Measurements from ENCODE around the gene PIGC.

Gene PIGC

DNA sequence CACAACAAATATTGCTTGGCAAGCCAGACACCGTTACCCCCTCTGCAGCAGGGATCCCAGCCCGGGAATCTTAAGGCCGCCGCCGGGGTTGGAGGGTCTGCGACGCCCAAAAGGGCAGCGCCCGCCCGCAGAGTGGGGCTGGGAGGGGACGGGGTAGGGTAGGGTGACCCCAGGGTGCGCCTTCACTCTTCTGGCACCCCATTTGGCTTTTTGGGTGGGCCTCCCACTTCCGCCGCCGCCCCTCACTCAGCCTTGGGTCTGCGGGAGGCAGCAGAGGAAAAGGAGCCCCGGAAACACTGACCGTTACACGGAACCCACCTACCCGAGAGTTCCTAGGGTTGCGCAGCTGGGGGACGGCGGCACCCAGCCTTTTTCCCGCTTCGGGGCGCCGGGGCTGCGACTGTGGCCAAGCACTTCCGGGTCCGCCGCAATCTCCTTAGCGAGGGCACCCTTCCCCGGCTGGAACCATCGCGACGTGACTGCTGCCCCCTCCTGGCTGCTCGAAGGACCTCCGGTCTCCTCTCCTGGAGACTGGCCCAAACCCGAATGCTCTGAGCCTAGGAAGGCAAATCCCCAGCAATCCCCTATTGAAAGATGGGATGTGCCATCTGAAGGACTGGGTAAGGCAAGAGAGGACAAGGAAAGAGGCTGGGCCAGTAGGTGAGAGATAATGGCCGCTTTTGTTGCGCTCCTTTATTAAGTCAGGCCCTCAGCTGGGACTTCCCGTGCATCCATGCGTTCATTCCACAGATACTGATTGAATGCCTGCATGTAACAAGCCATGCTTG, at the start of gene PIGC:
PIGC (minus strand) TSS at position 404 of the 788 bp plus-strand sequence. CDS start 1,447 bp downstream, outside the sequence.
- DNase-seq (ENCODE audit: low read depth in 2 of 2), result peak; percentile 84 to 87

DNA sequence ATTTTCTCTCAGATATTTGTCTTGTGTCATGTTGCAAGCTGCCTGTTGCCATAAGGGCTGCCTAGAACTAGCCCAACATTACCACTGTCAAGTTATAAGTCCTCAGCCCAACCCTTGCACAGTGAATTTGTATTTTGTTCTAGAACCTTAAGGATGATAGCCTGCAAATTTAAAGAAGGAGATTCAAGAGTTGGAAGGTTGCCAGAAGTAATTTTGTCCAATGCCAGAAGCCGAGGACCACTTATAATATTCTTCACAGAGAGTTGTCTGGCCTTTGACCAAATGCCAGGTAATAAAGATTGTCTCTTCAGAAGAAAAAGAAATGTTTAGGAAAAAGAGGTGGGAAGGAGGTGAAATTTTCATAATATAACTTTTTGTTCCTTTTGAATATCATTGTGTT, 48.6 kb upstream of the PIGC start:
- DNase-seq (ENCODE audit: low read depth in 2 of 2), result no peak

DNA sequence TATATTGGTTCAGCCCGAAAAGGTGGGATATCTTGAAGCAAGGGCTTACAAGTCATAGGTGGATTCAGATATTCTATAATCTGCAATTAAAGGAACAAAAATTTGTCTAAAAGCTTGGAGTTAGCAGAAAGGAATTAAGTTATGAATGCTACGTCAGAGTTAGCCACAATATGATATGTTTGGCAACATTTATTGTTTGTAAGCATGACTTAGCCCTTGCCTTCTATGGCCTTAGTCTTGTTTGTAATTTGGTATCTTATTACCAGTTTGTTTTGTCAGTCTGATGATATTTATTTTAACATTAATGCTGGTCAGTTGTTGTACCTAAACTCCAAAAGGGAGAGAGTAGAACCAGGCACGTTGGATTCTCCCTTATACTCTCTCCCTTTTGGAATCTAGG, 46.0 kb upstream of the PIGC start:
- no peak for DNase-seq (ENCODE audit: low read depth in 2 of 2)

DNA sequence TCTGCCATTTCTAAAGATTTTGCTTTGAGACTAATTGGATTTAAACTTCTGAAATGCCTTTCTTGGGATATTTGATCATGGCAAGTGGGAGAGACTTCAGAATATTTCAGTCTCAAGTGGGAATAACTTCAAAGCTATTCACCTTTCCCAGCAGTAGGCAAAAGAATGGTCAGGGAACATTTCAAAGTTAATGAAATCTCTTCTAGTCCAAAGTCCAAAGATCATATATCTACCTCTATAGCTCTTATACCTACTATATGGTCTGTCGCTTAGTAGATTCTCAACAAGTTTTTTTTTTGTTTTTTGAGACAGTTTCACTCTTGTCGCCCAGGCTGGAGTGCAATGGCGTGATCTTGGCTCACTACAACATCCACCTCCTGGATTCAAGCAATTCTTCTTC, 44.5 kb upstream of the PIGC start:
- no peak for DNase-seq (ENCODE audit: low read depth in 2 of 2)

DNA sequence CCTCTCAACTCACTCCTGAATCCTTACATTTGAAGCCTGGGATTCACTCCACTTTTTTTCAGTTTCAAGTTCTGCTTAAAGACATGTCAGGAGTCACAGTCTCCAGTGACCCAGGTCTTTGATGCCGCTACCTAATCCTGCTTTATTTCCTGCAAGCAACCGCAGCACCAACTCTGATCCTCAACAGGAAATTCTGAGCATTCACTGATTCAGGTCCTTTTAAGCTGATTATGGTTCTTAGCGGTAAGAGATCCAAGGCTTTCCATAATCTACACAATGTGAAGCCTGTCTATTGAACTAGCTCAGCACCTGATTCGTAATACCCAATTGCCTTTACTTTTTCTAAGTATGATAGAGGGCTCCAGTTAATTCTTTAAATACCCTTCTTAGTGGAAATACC, 43.7 kb upstream of the PIGC start:
- no peak for DNase-seq (ENCODE audit: low read depth in 2 of 2)

DNA sequence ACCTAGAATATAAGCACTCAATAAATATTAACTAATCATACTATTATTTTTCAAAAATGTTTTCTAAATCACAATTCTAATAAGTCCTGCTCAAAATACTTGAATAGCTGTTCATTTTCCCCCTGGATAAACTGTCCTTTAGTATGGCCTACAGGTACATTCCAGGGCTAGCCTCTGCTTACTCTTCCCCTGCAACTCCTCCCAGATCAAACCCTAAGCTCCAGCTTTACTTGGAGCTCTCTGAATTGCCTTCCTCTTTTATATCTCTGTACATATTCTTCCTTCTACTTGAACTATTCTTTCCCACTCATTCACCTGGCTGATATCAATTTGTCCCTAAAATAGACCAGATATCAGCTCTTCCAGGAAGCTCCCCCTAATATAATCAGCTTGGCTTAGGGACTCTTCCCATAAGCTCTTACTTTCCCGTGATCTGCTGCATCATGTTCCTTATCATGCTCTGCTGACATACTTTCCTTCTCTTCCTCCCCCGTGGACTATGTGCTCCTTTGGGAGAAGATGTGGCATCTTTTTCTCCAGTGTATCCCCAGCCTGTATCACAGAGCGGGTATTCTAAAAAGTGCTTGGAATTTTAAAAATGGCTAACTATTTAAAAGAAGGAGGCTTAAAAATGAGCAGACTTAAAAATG, 43.1 kb upstream of the PIGC start:
- DNase-seq (ENCODE audit: low read depth in 2 of 2), result no peak

DNA sequence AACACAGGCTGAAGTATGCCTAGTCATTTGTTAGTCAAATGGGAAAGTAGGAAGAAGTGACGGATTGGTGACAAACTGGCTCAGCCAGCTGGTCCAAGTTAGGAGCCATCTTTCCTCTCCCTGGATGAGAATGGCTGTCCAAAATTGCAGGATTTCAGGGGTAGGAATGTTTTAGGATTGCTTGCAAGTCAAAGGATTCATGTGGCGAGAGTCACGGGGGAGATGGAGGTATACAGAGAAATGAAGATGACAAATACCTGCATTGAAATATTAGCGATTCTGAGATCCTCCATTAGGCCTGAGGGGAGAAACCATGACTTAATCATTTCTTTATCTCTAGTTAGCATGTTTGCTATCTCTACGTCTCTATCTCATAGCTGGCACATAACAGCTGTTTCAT, 41.8 kb upstream of the PIGC start:
- no peak for DNase-seq (ENCODE audit: low read depth in 2 of 2)

DNA sequence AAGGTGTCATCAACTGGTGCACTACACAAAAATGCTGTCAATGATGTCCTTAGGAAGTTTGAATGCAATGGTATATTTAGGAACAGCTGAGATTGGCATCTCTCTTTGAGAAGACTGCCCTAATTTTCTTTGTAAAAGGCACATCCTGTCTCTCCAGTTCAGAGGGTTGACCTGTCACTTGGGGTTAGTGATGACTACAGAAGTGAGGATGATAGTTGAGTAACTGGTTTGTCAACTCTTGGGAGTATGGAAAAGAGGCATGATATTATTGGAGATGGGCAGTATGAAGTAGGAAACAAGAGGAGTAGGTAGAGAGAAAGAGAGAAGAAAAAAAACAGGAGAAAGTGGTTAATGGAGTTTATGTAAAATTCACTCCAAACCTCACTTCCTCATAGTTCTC, 40.4 kb upstream of the PIGC start:
- no peak for DNase-seq (ENCODE audit: low read depth in 2 of 2)

DNA sequence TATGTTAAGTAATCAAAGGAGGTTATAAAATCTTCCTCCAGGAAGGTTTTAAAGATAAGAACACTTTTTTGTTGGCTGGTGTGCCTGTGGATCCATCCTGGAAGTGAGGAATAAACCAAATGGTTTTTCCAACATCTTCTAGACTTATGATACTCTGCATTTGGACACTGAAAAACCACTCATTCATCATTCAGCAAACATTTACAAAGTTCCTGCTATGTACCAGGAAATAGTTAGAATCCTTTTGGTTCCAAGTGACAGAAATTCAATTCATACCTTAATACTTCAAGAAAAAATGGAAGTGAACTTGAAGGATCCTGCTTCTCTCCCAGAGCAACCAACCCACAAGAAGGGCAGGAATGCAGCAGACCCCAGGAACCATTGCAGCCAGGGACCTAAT, 39.6 kb upstream of the PIGC start:
- no peak for DNase-seq (ENCODE audit: low read depth in 2 of 2)

DNA sequence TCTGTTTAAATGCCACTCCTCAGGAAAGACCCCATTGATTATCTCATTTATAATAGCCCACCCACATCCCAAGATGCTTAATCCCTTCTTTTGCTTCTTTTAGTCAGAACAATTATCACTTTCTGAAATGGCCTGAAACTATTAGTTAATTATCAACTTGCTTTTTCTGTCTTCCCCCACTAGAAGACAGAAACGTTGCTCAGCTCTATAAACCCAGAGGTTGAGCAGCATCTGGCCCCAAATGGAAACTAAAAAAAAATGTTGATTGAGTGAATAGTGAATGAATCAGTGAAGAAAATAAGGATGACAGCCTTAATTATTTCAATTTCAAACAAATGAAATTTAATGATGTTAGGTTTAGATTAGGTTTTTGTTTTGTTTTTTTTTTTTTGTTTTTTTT, 38.2 kb upstream of the PIGC start:
- no peak for DNase-seq (ENCODE audit: low read depth in 2 of 2)

DNA sequence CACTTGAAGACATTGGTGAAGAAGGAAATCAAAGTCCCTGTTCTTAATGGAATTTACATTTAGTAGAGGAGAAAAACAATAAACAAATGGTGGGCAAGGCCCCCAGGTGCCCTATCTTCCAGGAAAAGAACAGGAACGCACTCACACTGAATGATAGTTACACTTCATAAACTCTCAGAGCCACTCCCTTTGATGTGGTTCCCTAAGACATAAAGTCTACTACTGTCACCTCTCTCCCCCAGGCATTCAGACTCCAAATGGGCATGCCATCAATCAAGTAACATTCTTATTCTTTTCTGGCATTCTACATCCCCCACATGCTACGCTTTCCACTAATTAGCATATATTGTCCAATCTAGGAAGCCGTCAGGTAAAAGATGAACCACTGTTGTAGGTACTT, 36.6 kb upstream of the PIGC start:
- DNase-seq (ENCODE audit: low read depth in 2 of 2), result no peak

DNA sequence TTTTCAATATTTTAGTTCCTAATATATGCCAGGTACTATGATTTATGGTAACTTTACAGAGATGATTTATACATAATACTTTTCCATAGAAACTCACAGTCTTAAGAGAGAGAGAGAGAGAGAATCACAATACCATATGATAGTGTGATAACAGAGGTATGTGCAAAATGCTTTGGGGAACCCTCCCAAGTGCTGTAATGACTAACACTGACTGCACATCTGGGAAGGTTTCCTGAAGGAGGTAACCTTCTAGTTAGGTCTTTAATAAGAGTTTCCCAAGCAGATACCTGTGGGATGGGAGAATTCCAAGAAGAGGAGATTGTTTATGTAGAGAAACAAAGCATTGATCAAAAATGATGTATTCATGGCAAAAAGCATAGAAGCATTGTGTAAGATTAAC, 34.6 kb upstream of the PIGC start:
- DNase-seq (ENCODE audit: low read depth in 2 of 2), result no peak

DNA sequence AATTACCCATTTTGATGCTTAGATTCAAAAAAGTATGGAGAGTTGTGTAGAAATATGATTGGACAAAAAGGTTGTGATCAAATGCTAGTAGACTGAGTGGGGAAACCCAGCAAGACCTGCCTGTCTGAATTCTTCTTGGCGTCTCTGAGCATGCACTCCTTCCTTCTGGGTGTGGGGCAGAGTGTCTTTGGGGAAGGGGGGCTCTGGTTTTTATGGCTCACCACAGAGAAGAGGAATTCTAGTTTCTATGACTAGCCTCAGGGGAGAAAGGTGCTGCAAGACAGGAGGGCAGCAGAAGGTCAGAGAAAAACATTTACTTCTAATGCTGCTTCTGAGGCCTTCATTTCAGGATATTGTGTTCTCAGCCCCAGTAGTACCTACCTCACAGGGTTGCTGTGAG, 33.9 kb upstream of the PIGC start:
- DNase-seq (ENCODE audit: low read depth in 2 of 2), result no peak

DNA sequence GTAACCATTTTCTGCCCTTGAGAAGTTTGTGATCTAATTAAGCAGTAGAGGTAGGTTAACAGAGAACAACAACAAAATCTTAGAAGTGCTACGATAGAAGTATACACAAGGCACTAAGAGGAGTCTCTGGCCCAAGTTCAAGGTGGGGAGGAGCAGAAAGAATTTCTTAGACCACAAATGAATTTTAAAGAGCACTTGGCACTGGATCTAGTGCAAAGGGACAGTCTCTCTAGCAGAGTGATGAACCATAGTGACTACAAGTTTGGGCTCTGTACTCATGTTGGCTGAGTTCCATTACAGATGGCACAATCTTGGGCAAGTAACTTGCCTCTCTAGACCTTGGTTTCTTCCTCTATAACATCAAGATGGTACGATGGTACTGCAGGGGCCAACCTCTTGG, 33.3 kb upstream of the PIGC start:
- no peak for DNase-seq (ENCODE audit: low read depth in 2 of 2)

DNA sequence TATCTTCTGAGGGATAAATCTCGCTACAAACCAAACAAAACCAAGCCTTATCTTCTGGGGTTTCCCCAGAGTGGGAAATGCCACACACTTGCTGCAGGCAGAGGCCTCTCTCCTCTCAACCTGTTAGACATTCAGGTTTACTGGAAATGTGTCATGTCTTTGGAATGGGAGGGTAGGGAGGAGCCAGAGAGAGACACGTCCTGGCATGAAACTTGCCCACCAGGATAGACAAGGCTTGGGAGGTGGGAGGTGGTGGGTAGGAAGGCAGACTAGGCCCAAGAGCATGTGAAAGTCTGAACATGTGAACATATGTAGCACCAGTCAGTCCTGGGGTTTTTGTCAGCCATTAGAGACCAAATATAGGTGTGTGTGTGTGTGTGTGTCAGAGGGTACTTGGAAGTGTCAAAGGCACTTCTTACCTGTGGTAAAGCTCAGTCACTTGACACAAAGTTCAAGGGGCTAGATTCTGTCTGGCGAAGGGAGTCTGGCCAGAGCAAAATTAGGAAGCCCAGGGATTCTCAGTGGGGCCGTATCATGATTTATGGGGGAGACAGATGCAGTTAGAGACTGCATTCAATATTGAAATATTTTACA, 32.4 kb upstream of the PIGC start:
- no peak for DNase-seq (ENCODE audit: low read depth in 2 of 2)

DNA sequence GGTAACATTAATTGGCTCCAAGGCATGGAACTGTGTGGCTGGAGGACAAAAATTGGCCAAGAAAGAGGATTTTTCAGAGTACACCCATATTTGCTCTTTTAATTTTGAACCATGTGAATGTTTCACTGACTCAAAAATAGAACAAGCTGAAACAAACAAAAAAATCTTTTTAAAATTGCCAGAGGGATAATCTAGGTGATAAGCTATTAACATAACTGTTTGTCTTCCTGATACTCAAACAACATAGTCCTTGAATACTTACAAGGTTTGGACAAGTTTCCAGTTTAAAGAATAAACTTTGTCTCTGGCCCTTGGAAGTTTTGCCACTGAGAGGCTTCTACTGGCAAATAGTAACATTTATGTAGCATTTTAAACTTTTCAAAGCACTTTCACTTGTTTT, 30.0 kb upstream of the PIGC start:
- DNase-seq (ENCODE audit: low read depth in 2 of 2), result no peak

DNA sequence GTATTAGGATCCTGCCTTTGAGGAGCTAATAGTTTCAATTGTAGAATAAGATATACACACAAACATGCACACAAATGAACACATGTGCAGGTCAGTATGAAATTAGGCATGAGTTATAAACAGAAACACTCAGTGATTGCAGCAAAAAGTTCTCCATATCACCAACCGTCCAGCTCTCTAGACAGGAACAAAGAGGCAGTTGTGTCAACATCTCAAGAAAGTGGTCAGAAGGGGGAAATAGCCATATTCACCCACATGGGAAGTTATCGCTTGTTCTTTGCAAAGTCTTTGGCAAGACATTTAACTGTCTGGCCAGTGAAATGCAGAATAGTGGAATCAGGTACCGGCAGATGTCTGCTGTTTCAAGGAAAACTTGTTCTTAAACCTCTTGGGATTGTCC, 29.4 kb upstream of the PIGC start:
- DNase-seq (ENCODE audit: low read depth in 2 of 2), result no peak

DNA sequence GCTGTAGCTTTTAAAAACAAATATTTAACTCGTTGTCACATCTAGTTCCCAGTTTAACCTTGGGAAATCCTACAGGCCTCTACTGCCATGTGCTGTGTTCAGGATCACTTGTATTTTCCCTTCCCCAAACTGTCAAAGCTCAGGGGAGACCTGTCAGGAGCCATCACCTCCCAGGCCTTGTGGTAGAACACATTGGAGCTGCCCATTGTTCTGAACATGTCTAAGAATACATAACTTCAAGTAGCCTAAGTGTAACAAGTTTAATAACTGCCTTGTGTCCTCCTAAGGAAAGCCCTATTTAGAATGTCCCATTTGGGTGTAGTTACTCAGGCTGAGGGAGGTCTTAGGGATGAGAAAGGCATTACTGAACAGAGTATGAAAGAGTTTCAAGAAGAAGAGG, 28.6 kb upstream of the PIGC start:
- DNase-seq (ENCODE audit: low read depth in 2 of 2), result no peak

DNA sequence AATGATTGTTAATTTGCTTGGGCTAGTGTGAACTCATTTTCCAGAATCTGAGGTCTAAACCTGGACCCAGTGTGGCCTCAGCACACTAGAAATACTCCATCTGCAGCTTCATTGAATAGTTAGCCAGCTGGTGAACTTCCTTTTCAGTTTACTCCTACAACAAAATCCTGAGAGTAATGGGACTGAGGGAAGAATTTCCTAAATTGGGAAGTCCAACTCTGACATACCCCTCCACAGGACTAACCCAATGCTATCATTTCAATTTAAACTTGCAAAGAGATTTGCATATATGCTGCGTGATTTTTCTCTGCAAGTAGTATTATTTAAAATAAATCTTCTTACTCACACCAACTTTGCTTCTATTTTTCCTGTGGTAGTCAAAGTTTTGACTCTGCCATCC, 27.8 kb upstream of the PIGC start:
- DNase-seq (ENCODE audit: low read depth in 2 of 2), result no peak

DNA sequence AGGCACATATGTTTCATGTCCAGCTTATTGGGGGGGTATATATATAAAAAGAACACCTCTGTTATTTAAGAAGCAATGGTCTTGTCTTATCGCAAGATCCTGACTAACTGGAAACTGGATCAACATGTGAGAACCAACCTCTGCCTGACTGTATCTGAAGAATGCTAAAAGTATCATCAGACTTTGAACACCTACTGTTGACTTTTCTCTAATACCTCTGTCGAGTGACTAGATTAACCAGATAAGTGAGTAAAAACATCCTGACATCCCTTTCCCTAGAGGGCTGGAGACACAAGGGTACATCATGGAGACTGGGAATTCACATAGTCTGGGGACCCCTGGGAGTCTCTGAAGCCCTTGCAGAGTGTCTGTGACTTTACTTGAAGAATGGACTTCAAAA, 26.3 kb upstream of the PIGC start:
- no peak for DNase-seq (ENCODE audit: low read depth in 2 of 2)

DNA sequence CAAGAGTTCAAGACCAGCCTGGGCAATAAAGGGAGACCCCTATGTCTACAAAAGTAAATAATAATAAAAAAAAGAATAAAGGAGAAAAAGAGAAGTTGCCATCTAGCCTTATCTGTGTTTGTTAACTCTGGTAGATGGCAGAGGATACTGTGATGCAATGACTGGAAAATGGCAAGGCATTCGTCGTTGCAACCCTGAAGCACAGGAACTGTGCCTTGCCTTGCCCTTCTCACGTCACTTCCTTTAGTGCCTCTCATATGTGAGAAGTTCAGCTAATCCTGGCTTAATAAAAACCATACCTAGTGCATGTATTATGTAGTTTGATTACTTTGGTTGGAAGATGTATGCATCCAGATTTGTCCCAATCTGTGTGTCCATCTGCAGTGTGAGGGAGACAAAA, 25.8 kb upstream of the PIGC start:
- DNase-seq (ENCODE audit: low read depth in 2 of 2), result no peak

DNA sequence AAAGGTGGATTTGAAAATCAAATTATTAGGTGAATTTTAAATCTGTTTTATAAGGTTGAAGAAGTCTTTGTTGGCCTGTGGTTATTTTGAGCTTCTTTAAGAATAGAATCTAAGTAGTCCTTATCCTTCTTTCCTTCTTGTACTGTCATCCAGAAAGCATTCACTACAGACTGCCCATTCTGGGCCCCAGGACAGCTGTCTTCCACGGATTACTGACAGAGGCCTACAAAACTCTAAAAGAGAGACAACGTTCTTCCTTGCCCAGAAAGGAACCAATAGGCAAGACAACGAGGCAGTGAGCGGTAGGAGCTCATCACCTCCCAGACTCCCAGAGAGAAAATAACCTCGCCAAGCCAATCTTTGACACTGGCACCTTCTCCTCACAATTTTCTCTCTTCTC, 24.4 kb upstream of the PIGC start:
- DNase-seq (ENCODE audit: low read depth in 2 of 2), result no peak

DNA sequence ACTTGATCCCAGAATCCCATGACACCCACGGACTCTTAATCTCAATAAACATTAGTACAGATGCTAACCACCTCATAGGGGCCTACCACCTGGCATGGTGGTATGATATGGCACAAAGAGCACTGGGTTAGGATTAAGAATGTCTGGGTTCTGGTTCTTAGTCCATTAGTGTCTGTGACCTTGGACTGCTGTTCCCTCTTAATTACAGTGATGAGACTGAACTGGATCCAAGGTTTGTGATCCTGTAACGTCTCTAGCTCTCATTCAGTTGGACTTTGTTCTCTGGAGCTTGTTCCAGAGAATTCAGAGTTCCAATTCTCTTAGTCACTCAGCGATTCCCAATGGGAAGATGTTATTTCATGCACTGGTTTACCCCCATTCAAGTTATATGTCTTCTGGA, 23.6 kb upstream of the PIGC start:
- DNase-seq (ENCODE audit: low read depth in 2 of 2), result no peak

All from stimulated activated CD8-positive, alpha-beta memory T cell treated with anti-CD3 and anti-CD28 coated beads, Interleukin-2, amount 100 ng/mL, for 1 hour (primary cell).